ENCODE measurements around the gene FAS. TPM values are rescaled to one million over a fixed set of nuclear protein-coding genes. Genes with fewer than 3 reads are reported as not detected.

Gene FAS
- total RNA-seq, 1 experiment from 2014 or later: 9.3 TPM

GRCh38 chr10:88978463-88978862 lies 12.1 kb upstream of the FAS start:
- Histone ChIP-seq H3K4me2 (ENCODE audit: low read length) (no peak overlapping the region), H3K36me3 (ENCODE audit: control insufficient read depth in 1 of 2, insufficient read depth in 2 of 2, low read length in 2 of 2) (no peaks in the 10 kb centered on the region), H3K79me2 (ENCODE audit: insufficient read depth, low read length) (no peaks in the 10 kb centered on the region), H3K4me3 (replicated peaks in 1 of 2; ENCODE audit: low read depth in 1 of 2, low read length in 2 of 2) (no peak overlapping the region), H3K9me3 (ENCODE audit: control insufficient read depth in 1 of 2, insufficient read depth in 1 of 2, low read depth in 1 of 2, low read length in 2 of 2) (no peaks in the 10 kb centered on the region), H3K27me3 (ENCODE audit: insufficient read depth, low read length) (no peaks in the 10 kb centered on the region), H3K9ac (ENCODE audit: low read length) (no peak overlapping the region), H3K9me2 (ENCODE audit: insufficient read depth) (no peaks in the 10 kb centered on the region), H2AFZ (ENCODE audit: low read depth, low read length, poor library complexity, severe bottlenecking) (no peak overlapping the region), H3K4me1 (ENCODE audit: control insufficient read depth in 1 of 2, insufficient read depth in 2 of 2, low read length in 2 of 2) (peaks cover 3 to 4% of the 10 kb centered on the region in 2 experiments; a peak in 2 of 4 replicates), H3K27ac (ENCODE audit: low read depth, low read length) (no peak overlapping the region), H4K20me1 (ENCODE audit: insufficient read depth) (no peaks in the 10 kb centered on the region)
- no TSS peak for BruUV-seq (replicated peaks)
- DNase-seq (ENCODE audit: low read depth, low spot score) (no peak), ATAC-seq (no peak)
- CTCF ChIA-PET: interaction anchor here (1.1 kb wide), 1 partner anchor 9 kb away, joined by 7 read pairs; no protein-coding TSS in a partner anchor
- no peak for TF ChIP-seq POLR2AphosphoS5 (IDR thresholded peaks at IDR 0.05; ENCODE audit: low read depth, low read length)
- TF ChIP-seq SIN3A (IDR thresholded peaks at IDR 0.05; ENCODE audit: low read depth): no peak
- TF ChIP-seq, protein P1, sequence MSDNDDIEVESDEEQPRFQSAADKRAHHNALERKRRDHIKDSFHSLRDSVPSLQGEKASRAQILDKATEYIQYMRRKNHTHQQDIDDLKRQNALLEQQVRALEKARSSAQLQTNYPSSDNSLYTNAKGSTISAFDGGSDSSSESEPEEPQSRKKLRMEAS (IDR thresholded peaks at IDR 0.05): no peak
- TF ChIP-seq EZH2 (IDR thresholded peaks at IDR 0.05): no peak
- no peak for TF ChIP-seq EZH2phosphoT487 (IDR thresholded peaks at IDR 0.05; ENCODE audit: borderline replicate concordance)
- TF ChIP-seq REST (IDR thresholded peaks at IDR 0.05; ENCODE audit: low read depth): no peak
- no peak for TF ChIP-seq CTCF (IDR thresholded peaks at IDR 0.05 in 2 of 3, conservative IDR thresholded peaks at IDR 0.05 in 1 of 3; ENCODE audit: borderline replicate concordance in 1 of 3, insufficient read depth in 1 of 3, low read depth in 2 of 3, low read length in 2 of 3)
- TF ChIP-seq POLR2A (IDR thresholded peaks at IDR 0.05; ENCODE audit: borderline replicate concordance, extremely low read depth, insufficient read depth, insufficient read length): no peak
- TF ChIP-seq ZNF274 (IDR thresholded peaks at IDR 0.05; ENCODE audit: low read depth, low read length): no peak
- no peak for TF ChIP-seq ATF3 (IDR thresholded peaks at IDR 0.05)
- TF ChIP-seq FOSL1 (IDR thresholded peaks at IDR 0.05; ENCODE audit: low read depth): no peak
- no peak for TF ChIP-seq JUND (IDR thresholded peaks at IDR 0.05)
- intact Hi-C loops (cut with micrococcal nuclease): no loop called here
- RAD21 ChIA-PET (ENCODE audit: low non-redundant PET in 1 of 2, low total read pairs in 2 of 2, uncharacterized antibody in 2 of 2, unreplicated experiment in 2 of 2): no interaction called here
- POLR2A ChIA-PET: no interaction called here

Data from HCT116 (cell line).